Ishikawa (cell line): ENCODE data around the gene KRT1.

Experiments
- CEBPB ChIP-seq: IDR thresholded peaks from 2 replicates; pipeline ENCODE4 v1.6.1; 2012
- CREB1 ChIP-seq: IDR thresholded peaks from 2 replicates; pipeline ENCODE4 v1.6.1; 2012; ENCODE audit warnings: low read depth
- EGR1 ChIP-seq: IDR thresholded peaks from 2 replicates; pipeline ENCODE4 v1.6.1; 2012
- EP300 ChIP-seq: IDR thresholded peaks from 2 replicates; pipeline ENCODE4 v1.6.1; 2012; ENCODE audit warnings: borderline replicate concordance
- FOXM1 ChIP-seq: IDR thresholded peaks from 2 replicates; pipeline ENCODE4 v1.6.1; 2012; ENCODE audit warnings: low read depth, borderline replicate concordance
- MAX ChIP-seq: IDR thresholded peaks from 2 replicates; pipeline ENCODE4 v1.6.1; 2012
- NFIC ChIP-seq: IDR thresholded peaks from 2 replicates; pipeline ENCODE4 v1.6.1; 2012
- RAD21 ChIP-seq: IDR thresholded peaks from 2 replicates; pipeline ENCODE4 v1.6.1; 2012; ENCODE audit warnings: low read depth
- REST ChIP-seq: IDR thresholded peaks from 2 replicates; pipeline ENCODE4 v1.6.1; 2012; ENCODE audit warnings: low read depth, mild to moderate bottlenecking
- TAF1 ChIP-seq: IDR thresholded peaks from 2 replicates; pipeline ENCODE4 v1.6.1; 2012; ENCODE audit warnings: low read depth, mild to moderate bottlenecking
- TCF12 ChIP-seq: IDR thresholded peaks from 2 replicates; pipeline ENCODE4 v1.6.1; 2012; ENCODE audit warnings: low read depth
- TEAD4 ChIP-seq: IDR thresholded peaks from 2 replicates; pipeline ENCODE4 v1.6.1; 2012
- USF1 ChIP-seq: IDR thresholded peaks from 2 replicates; pipeline ENCODE4 v1.6.1; 2012
- YY1 ChIP-seq: IDR thresholded peaks from 2 replicates; pipeline ENCODE4 v1.6.1; 2012; ENCODE audit warnings: low read depth
- ZBTB7A ChIP-seq: IDR thresholded peaks from 2 replicates; pipeline ENCODE4 v1.6.1; 2012; ENCODE audit warnings: low read depth

The KRT1 gene

GRCh38 chr12:52724384-52724783 lies 44.2 kb upstream of the KRT1 start:
- no peak for TF ChIP-seq RAD21
- no peak for TF ChIP-seq REST
- TF ChIP-seq ZBTB7A: no peak
- TF ChIP-seq MAX: no peak
- TF ChIP-seq EP300: no peak
- no peak for TF ChIP-seq YY1
- TF ChIP-seq FOXM1: no peak
- no peak for TF ChIP-seq USF1
- TF ChIP-seq CEBPB: no peak
- no peak for TF ChIP-seq TEAD4
- no peak for TF ChIP-seq TCF12
- no peak for TF ChIP-seq CREB1
- TF ChIP-seq NFIC: no peak
- TF ChIP-seq EGR1: no peak
- TF ChIP-seq TAF1: no peak

GRCh38 chr12:52722680-52723079 lies 42.5 kb upstream of the KRT1 start:
- no peak for TF ChIP-seq FOXM1
- TF ChIP-seq RAD21: no peak
- no peak for TF ChIP-seq REST
- TF ChIP-seq ZBTB7A: no peak
- TF ChIP-seq TCF12: no peak
- TF ChIP-seq EGR1: no peak
- TF ChIP-seq EP300: no peak
- TF ChIP-seq TEAD4: no peak
- no peak for TF ChIP-seq USF1
- no peak for TF ChIP-seq CEBPB
- no peak for TF ChIP-seq YY1
- TF ChIP-seq MAX: no peak
- no peak for TF ChIP-seq CREB1

GRCh38 chr12:52721838-52722470 lies 41.7 kb upstream of the KRT1 start:
- TF ChIP-seq CEBPB (no peak), TEAD4 (no peak), RAD21 (no peak), YY1 (no peak), EP300 (no peak), TCF12 (no peak), TAF1 (no peak), REST (no peak), NFIC (no peak), ZBTB7A (no peak), MAX (no peak), CREB1 (no peak), EGR1 (no peak), FOXM1 (no peak), USF1 (no peak)

GRCh38 chr12:52720365-52720886 lies 40.2 kb upstream of the KRT1 start:
- TF ChIP-seq CREB1: no peak
- no peak for TF ChIP-seq MAX
- no peak for TF ChIP-seq ZBTB7A
- no peak for TF ChIP-seq TAF1
- no peak for TF ChIP-seq FOXM1
- TF ChIP-seq USF1: no peak
- no peak for TF ChIP-seq REST
- no peak for TF ChIP-seq YY1
- no peak for TF ChIP-seq EP300
- no peak for TF ChIP-seq TEAD4
- TF ChIP-seq CEBPB: no peak
- no peak for TF ChIP-seq EGR1
- no peak for TF ChIP-seq TCF12
